HS-5 (cell line): Measurements from ENCODE around the gene IMPA2.

ENCODE experiments used
- DNase-seq: peaks from one replicate; pipeline ENCODE4 v3.0.0-alpha.2; 2012; ENCODE audit warnings: low read depth

Gene IMPA2

GRCh38 chr18:11989966-11990380 is 8.7 kb downstream of the IMPA2 start:
- no peak for DNase-seq

- DNase-seq: no peak
These were observed 9.2 kb downstream of the IMPA2 start for GRCh38 chr18:11990539-11990938.

- DNase-seq: no peak
These were observed 9.9 kb downstream of the IMPA2 start for GRCh38 chr18:11991021-11991795.

GRCh38 chr18:11992096-11992790 is 10.9 kb downstream of the IMPA2 start:
- no peak for DNase-seq

- DNase-seq: no peak
These were observed 12.1 kb downstream of the IMPA2 start for GRCh38 chr18:11993264-11993916.

GRCh38 chr18:11994336-11994702 is 13.0 kb downstream of the IMPA2 start:
- DNase-seq: peak; percentile 20

GRCh38 chr18:11994703-11995444 is 13.6 kb downstream of the IMPA2 start:
- DNase-seq: no peak

GRCh38 chr18:11995445-11996189 is 14.3 kb downstream of the IMPA2 start:
- no peak for DNase-seq

GRCh38 chr18:11996190-11996754 is 15.0 kb downstream of the IMPA2 start:
- DNase-seq: no peak

- DNase-seq: no peak
These were observed 15.6 kb downstream of the IMPA2 start for GRCh38 chr18:11996907-11997306.

- no peak for DNase-seq
These were observed 16.2 kb downstream of the IMPA2 start for GRCh38 chr18:11997466-11997865.

- DNase-seq: no peak
These were observed 16.9 kb downstream of the IMPA2 start for GRCh38 chr18:11998193-11998592.

GRCh38 chr18:11999429-11999828 is 18.1 kb downstream of the IMPA2 start:
- no peak for DNase-seq

- no peak for DNase-seq
These were observed 18.9 kb downstream of the IMPA2 start for GRCh38 chr18:12000072-12000659.

- no peak for DNase-seq
These were observed 20.1 kb downstream of the IMPA2 start for GRCh38 chr18:12001421-12001820.

GRCh38 chr18:12003894-12004293 is 22.6 kb downstream of the IMPA2 start:
- DNase-seq: no peak

- DNase-seq: no peak
These were observed 24.5 kb downstream of the IMPA2 start for GRCh38 chr18:12005538-12006487.

- DNase-seq: no peak
These were observed 25.2 kb downstream of the IMPA2 start for GRCh38 chr18:12006488-12006840.

- no peak for DNase-seq
These were observed 25.8 kb downstream of the IMPA2 start for GRCh38 chr18:12007063-12007462.
